ENCODE results near the gene ARRB1.
"Not testable (repeated sequence)": the region's sequence is repeated elsewhere in the genome, so short reads cannot be mapped to it uniquely, and the experiment has no call there.

The ARRB1 gene

GRCh38 chr11:75371949-75372876 lies 20.8 kb upstream of the ARRB1 start:
- H3K4me3 ChIP-seq (replicated peaks; ENCODE audit: low read depth, low read length), result no peak overlapping the region
- no peak for TF ChIP-seq CTCF (IDR thresholded peaks at IDR 0.05; ENCODE audit: low read length, missing control alignments)
- DNase-seq (ENCODE audit: low read depth), result no peak

- no peak for DNase-seq (ENCODE audit: low read depth)
- TF ChIP-seq CTCF (IDR thresholded peaks at IDR 0.05; ENCODE audit: low read length, missing control alignments), result no peak
- H3K4me3 ChIP-seq (replicated peaks; ENCODE audit: low read depth, low read length), result no peak overlapping the region
Observed at GRCh38 chr11:75369560-75370255, 18.2 kb upstream of the ARRB1 start.

- H3K4me3 ChIP-seq (replicated peaks; ENCODE audit: low read depth, low read length); DNase-seq (ENCODE audit: low read depth): not testable (repeated sequence)
Observed at GRCh38 chr11:75366826-75367225, 15.4 kb upstream of the ARRB1 start.

GRCh38 chr11:75365711-75366181 lies 14.3 kb upstream of the ARRB1 start:
- TF ChIP-seq CTCF (IDR thresholded peaks at IDR 0.05; ENCODE audit: low read length, missing control alignments), result no peak
- H3K4me3 ChIP-seq (replicated peaks; ENCODE audit: low read depth, low read length), result no peak overlapping the region
- peak; percentile 76 for DNase-seq (ENCODE audit: low read depth)

GRCh38 chr11:75362285-75362684 lies 10.8 kb upstream of the ARRB1 start:
- not testable (repeated sequence) for H3K4me3 ChIP-seq (replicated peaks; ENCODE audit: low read depth, low read length); DNase-seq (ENCODE audit: low read depth)

GRCh38 chr11:75356613-75357012 lies 5.2 kb upstream of the ARRB1 start:
- H3K4me3 ChIP-seq (replicated peaks; ENCODE audit: low read depth, low read length), result no peak overlapping the region
- no peak for TF ChIP-seq CTCF (IDR thresholded peaks at IDR 0.05; ENCODE audit: low read length, missing control alignments)
- DNase-seq (ENCODE audit: low read depth), result no peak

- no peak for TF ChIP-seq CTCF (IDR thresholded peaks at IDR 0.05; ENCODE audit: low read length, missing control alignments)
- DNase-seq (ENCODE audit: low read depth), result no peak
- no peak overlapping the region for H3K4me3 ChIP-seq (replicated peaks; ENCODE audit: low read depth, low read length)
Observed at GRCh38 chr11:75355051-75355450, 3.6 kb upstream of the ARRB1 start.
